NCI-H146 (cell line): ENCODE results near the gene MBD3.
"Not testable (repeated sequence)": the region's sequence is repeated elsewhere in the genome, so short reads cannot be mapped to it uniquely, and the experiment has no call there.

Source experiments
- DNase-seq: peaks from one replicate; lab custom pipeline; 2025; lab: John Stamatoyannopoulos, UW

Gene MBD3

DNA sequence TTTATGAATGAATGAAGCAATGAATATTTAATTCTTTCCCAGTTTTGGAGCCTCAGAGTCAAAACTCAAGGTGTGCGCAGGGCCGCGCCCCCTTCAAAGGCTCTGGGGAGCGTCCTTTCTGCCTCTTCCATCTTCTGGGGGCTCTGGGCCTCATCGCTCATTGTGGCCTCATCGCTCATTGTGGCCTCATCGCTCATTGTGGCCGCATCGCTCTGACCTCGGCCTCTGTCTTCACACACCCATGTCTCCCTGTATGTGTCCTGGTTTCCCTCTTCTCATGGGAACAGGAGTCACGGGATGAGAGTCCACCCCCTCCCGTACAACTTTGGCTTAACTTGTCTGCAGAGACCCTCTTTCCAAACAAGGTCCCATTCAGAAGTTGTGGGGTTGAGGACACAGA lies 21.3 kb downstream of the MBD3 start:
- DNase-seq: no peak

DNA sequence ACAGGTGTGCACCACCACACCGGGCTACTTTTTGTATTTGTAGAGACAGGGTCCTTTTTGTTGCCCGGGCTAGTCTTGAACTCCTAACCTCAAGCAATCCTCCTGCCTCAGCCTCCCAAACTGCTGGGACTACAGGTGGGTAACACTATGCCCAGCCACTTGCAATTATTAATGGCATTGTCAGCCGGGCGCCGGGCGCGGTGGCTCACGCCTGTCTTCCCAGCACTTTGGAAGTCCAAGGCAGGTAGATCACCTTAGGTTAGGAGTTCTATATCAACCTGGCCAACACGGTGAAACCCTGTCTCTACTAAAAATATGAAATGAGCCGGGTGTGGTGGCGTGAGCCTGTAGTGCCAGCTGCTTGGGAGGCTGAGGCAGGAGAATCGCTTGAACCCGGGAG lies 21.8 kb downstream of the MBD3 start:
- no peak for DNase-seq

DNA sequence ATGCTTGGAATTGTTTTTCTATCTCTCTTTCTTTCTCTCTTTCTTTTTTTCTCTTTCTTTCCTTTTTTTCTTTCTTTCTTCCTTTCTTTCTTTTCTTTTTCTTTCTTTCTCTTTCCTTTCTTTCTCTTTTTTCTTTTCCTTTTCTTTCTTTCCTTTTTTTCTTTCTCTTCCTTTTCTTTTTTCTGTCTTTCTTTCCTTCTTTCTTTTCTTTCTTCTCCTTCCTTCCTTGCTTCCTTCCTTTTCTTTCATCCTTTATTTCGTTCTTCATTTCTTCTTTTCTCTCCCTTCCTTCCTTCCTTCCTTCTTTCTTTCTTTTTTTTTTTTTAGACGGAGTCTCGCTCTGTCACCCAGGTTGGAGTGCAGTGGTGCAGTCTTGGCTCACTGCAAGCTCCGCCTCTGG lies 22.7 kb downstream of the MBD3 start:
- no peak for DNase-seq

DNA sequence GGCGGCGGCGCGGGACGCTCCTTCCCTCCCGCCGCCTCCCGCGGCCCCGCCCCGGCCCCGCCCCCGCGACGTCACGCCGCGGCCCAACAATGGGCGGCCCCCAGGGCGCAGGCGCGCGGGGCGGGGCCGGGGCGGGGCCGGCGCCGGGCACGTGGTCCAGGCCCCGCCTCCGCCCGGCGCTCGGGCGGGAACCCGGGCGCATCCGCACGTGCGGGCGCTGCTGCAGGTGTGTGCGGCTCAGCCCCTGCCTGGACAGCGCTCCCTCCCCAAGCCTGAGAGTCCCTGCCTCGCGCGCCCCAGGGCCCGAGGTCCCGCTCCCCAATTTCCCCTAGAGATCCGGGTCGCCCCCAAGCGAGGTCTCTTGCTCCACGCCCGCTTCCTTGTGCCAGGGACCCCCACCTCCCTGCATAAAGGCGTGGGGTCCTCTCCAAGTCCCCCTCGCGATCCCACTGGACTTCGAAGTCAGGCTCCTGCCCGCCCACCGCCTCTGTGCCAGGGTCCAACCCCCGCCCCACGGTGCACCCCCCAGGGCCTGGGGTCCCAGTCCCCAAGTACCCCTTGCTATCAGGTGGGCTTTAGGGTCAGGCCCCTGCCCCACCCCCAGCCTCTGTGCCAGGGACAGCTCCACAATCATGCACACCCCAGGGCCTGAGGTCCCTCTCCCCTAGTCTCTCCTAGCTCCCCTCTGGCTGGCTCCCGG lies 24.2 kb downstream of the MBD3 start, which contains the start of gene MEX3D:
Gene MEX3D, minus strand, starts transcription at position 6 of the 700 bp plus-strand sequence. CDS start 267 bp downstream, outside the sequence.
- peak; percentile 69 for DNase-seq

DNA sequence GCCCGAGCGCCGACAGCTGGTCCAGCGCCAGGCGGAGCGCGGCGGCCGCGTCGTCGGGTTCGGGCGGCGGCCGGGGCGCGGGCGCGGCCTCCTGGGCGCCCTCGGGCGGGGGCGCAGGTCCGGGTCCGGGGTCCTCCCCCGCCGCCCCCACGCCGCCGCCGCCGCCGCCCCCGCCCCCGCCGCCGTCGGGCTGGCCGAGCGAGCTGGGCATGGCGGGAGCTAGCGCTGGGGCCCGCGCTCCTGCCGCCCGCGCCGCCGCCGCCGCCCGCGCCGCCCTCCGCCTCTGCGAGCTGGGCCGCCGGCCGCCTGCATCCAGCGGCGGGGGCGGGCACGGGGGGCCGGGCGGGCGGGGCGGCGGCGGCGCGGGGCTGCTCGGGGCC lies 24.8 kb downstream of the MBD3 start:
- no peak for DNase-seq

DNA sequence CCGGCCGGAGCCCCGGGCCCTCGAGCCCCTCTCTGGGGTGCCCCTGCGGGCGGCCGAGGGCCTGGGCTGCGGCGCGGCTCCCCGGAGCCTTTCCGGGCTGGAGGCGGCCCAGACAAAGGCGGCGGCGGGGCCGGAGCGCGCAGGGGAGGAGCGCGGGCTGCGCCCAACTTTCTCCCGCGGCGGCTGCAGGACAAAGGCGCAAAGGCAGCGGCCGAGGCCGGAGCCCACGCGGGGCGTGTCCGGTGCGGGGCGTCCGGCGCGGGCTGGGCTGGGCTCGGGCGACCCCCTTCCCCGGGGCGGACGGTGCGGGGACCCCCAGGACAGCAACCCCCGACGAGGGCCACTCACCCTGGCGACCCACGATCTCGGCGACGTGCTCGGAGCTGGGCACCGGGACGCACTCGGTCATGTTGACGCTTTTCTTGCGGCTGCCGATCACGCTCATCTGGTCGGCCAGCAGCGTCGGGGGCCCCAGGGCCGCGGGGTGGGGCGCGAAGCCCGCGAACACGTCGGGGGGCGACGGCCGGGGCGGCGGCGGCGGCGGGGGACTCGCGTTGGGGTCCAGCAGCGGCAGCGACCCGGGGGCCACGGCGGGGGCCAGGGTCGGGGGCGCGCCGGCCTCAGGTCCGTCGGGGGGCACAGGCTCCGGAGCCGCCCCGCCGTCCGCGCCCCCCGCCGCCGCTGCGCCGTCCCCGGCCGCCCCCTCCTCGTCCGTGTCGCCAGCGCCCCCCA lies 25.4 kb downstream of the MBD3 start:
- no peak for DNase-seq

DNA sequence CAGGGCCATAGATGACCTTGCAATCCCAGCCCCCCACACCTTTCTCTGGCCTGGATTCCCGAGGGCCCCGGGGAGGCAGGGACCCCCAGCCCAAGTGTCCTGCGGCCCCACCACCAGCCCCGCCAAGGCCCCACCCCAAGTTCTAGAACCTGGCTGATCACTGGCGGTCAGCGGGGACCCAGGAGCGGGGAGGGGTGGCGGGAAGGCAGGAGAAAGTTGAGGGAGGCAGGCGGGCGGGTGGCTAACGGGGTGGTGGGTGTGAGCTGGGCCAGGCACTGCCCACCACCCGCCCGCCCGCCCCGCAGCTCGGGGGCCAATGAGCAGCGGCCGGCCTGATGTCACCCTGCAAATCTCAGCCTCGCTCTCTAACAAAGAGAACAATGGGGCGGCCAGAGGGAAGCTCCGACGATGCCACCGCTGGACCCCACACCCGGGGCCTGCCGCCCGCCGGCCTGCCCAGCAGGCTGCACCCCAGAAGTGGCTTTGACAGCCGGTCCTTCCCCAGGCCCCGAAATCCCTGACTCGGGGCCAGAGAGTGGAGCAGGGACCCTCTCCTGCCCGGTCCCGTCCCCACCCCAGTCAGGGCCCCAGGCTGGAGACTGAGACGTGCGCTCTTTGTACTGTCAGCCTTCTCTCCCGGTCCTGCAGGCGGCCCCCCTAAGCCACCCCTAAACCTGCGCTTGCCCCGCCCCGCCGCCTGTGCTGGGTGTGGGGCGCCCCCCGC lies 26.1 kb downstream of the MBD3 start:
- DNase-seq: peak; percentile 55

DNA sequence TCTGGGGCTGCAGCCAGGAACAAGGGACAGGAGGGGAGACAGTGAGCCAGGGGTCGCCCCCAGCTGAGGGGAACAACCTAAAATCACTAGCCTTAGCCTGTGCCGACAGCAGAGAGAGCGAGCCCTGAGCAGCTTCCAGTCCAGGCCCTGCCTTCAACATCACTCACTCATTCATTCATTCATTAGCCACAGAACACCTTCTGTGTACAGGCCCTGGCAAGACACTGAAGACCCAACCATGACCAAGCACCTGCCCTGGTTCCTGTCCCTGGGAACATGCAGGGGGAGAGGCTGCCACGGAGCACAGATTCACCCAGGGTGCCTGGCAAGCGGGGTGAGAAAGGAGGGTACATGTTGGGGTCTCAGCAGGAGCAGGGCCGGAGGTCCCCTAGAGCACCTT lies 29.4 kb downstream of the MBD3 start:
- no peak for DNase-seq

DNA sequence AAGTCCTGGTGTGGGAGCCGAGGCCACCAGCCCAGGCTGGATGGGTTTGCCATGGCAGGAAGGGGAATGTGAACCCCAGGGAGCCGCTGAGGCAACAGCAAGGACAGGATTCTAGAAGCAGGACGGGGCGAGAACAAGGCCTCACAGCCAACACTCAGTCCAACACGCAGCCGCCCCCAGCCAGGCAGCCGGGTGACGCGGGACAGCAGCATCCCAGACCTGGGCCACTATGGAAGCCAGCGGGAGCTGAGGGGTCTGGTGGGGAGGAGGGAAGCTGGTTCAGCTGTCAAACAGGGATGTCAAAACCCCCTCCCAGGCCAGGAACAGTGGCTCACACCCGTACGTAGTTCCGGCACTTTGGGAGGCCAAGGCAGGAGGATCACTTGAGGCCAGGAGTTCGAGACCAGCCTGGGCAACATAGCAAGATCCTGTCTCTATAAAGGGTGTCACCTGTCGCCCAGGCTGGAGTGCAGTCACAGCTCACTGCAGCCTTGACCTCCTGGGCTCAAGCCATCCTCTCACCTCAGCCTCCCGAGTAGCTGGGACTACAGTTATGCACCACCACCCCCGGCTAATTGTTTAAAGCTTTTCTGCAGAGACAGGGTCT lies 31.3 kb downstream of the MBD3 start:
- no peak for DNase-seq

DNA sequence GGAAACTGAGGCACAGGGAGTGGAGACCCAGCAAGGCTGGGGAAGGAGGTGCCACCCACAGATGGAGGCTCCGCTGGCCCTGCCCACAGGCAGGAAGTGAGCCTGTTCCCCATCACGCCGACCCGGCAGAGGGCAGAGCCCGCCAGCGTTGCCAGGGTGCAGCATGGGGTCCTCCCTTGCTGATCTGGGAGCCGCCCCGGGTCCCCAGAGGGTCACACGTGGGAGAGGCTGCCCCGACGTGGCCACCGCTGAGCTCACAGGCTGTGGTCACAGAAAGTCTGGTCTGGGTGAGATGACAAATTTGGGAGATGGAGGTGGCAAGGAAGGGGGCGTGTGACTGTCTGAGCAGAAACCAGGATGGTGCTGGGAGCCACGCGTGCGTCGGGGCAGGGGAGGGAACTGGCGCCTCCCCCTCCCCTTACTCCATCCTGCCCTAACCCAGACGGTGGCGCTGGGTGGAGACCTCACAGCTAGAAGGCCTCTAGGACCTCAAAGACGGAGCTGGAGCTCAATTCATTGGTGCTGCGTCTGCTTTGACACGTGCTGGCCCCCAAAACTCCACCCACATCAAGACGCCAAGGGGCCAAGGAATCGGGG lies 32.3 kb downstream of the MBD3 start:
- no peak for DNase-seq

DNA sequence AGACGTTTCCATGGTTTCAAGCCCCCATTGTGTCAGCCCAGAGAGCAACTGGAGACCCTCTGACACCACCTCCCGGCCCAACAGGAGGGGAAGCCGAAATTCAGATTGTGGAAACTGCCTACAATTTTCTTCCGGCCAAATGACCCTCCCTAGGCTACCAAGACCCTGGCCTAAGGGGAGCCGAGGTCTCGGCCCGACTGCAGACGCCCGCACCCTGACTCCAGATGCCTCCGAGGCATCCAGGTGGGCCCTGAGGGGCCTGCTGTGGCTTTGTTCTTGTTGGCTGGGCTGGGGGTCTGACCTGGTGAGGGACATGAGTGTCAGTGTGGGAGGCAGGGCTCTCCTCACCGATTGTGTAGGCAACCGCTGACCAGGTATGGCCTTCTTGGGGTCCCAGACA lies 34.1 kb downstream of the MBD3 start:
- no peak for DNase-seq

DNA sequence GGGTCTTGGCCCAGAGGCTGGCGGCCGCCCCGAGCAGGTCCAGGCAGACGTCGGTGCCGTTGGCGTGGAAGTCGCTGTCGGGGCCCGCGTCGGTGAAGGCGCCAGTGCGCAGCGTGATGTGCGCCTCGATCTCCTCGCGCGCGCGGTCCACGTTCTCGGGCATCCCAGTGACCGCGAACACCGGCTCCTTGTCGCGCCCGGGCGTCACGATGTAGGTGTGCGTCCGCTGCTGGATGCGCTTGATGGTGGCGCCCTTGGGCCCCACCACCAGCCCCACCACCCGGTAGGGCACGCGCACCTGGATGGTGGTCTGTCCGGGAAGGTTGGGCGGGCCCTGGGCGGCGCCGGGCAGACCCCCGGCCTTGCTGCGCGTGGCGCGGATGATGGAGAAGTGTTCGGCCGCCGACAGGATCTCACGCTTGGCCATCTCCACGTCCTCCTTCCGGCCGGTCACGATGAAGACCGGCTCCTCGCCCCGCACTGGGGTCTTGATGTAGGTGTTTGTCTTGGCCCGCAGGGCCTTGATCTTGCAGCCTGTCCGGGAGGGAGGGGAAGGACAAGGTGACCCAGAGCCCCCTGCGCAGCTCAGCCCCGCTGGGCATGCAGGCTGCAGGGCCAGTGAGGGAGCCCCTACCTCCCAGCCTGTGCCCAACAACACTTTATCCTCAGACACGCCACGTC lies 36.1 kb downstream of the MBD3 start:
- DNase-seq: no peak

DNA sequence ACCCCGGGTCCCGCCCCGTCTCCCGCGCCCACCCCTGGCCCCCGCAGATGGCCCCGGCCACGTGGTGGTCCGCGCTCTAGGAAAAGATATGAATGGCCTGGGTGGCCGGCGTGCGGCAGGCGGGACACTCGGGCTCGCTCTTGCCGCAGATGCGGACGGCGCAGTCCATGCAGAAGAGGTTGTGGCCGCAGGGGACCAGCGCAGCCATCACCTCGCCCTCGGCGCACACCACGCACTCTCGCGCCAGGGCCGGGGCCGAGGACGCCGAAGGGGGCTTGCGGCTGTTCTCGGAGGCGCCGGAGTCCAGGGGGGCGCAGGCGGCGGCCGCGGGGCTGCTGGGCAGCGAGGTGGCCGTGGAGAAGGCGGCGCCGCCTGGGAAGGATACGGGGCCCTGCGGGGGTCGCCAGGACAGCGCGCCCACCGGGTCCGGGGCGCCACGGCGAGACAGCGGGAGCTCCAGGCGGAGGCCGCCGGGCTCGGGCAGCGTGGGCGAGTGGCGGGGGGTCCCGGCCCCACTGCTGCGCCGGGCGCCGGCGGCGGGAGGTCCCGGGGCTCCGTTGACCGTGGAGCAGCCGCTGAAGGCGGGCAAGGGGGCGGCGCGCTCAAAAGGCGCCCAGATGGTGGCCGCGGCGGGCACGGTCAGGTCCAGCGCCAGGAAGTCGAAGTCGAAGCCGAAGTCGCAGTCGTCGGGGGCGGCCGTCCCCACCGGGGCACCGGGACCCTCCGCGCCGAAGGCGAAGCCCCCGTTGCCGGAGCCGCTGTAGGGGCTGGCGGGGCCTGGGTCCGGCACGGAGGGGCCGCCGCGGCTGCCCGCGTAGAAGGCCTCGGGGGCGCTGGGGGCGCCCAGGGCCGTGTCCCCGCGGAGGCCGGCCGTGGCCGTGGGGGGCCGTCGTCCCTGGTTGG lies 36.9 kb downstream of the MBD3 start:
- DNase-seq: no peak

DNA sequence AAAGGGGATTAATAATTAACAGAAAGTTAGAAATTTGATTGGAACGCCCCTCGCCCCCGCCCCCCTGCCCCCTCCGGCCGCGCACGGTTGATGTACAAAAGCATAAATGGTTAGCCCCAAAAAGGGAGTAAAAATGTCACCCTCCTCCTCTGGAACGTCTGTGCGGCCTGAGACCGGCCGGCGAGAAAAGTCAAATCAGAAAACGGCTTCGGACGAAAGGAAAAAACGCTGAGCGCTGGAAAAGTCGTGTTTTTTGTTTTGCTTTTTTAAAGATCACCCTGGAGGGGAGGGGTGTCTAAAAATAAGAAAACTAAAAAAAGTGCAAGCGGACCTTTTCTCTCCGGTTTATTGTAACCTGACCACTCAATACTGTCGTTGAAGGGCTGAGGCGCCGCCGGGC lies 37.7 kb downstream of the MBD3 start:
- DNase-seq: no peak

DNA sequence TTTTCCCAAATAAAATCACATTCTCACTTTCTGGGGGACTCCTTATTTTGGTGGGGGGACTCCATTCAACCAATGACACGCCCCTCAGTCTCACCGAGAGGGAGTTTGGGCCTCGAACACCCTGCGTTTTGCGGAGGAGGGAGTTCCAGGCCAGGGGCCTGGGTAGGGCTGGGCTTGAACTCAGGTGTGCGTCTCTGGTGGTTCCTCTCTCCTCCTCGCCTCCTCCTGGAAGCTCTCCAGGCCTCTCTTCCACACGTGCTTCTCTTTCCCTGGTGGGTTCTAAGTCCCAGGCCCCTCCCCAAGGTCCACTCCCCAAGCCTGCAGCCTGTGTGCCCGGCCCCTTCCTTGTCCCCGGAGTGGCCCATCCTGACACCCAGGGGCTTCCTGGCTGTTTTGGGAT lies 39.2 kb downstream of the MBD3 start:
- no peak for DNase-seq

DNA sequence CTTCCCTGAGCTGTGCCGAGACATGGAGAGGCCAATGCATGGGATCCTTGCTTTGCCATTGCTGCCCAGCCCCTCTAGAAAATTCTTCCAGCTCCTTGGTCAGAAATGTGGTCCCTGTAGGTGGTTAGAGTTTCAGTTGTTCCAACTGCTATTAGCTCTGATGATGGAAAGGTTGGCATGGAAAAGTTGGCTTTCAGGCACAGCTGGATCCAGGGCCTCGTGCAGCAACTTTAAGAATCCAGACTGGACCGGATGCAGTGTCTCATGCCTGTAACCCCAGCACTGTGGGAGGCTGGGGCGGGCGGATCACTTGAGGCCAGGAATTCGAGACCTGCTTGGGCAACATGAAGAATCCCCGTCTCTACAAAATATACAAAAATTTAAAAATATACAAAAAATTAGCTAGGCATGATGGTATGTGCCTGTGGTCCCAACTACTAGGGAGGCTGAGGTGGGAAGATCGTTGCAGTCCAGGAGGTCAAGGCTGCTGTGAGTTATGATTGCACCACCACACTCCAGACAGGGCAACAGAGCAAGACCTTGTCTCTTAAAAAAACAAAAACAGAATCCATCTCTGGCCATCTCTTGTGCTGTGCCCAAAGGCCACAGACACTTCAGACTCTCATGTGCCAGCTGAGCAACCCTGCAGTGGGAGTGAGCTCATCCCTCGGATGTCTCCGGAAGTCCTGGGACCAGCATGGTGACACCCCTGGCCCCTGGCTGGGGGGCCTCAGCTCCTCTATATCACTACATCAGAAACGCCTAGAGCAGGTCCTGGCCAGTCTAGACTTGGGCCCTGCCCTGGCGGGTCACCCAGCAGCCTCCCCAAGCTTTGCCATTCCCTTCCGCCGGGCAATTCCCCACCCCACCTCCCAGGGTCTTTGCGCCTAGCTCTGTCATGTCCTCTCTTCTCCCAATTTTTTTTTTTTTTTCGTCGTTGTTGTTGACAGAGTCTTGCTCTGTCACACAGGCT lies 41.3 kb downstream of the MBD3 start:
- no peak for DNase-seq

DNA sequence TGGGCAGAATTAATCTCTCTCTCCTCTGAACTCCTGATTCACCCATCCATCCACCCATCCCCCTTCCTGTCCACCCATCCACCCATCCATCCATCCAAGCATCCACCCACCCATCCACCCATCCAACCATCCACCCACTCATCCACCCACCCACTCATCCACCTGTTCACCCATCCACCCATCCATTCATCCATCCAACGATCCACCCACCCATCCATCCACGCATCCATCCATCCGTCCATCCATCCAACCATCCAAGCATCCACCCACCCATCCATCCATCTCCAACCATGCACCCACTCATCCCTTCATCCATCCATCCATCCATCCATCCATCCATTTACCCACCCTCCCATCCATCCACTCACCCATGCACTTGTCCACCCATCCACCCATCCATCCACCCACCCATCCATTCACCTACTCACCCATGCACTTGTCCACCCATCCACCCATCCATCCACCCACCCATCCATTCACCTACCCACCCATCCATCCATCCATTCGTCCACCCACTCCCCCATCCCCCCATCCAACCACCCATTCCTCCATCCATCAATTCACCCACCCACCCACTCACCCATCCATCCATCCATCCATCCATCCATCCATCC lies 43.2 kb downstream of the MBD3 start:
- DNase-seq: no peak

DNA sequence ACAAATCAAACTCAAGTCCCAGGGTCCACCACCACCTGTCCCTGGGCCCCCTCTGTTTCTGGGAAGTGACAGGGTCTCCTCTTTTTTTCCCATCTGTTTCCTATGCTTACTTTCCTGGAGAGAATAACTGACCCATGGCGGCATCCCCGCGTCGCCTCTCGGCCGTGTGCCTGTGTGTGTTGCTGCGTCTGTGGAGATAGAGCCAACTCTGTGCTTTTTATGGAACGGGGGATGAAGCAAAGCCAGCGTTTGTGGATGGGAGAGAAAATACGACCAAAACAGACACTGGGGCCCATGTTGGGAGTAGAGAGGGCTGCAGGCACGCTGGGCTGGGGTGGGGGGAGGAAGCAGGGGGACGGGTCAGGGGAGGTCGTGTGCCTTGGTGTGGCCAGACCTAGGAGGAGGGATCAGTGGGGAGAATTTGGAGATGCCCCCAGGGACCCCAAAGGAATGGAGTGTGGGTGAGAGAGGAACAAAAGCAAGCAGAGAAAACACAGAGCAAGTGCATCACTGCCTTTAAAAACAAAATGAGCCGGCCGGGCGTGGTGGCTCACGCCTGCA lies 52.2 kb downstream of the MBD3 start:
- DNase-seq: no peak

DNA sequence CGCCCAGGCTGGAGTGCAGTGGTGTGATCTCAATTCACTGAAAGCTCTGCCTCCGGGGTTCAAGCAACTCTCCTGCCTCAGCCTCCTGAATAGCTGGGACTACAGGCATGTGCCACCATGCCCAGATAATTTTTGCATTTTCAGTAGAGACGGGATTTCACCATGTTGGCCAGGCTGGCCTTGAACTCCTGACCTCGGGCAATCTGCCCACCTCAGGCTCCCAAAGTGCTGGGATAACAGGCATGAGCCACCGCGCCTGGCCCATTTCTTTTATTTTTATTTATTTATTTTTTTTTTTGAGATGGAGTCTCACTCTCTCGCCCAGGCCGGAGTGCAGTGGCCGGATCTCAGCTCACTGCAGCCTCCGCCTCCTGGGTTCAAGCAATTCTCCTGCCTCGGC lies 52.9 kb downstream of the MBD3 start:
- DNase-seq: not testable (repeated sequence)
